K562 (cell line): Measurements from ENCODE around the gene LRCH1. TPM values are rescaled to one million over a fixed set of nuclear protein-coding genes. Genes with fewer than 3 reads are reported as not detected.
A peak's percentile ranks its signal among the peaks of the same experiment; 100 is the strongest.

Experiments used
- ATAC-seq: fragments of 200-7000 bp; cut with Tn5 transposase; 3 replicates; pipeline ENCODE4 v1.9.1; 2020; ENCODE audit warnings: moderate library complexity
- BruUV-seq: library from RNA; stranded (reverse); fragments of 400-500 nt; replicated peaks from 2 replicates; lab custom pipeline; 2021; lab: Mats Ljungman, UMichigan
- CTCF ChIA-PET: fragments of 300-600 bp; formaldehyde crosslinking; extraction: SDS; loops from one replicate; lab custom pipeline; 2021; ENCODE audit warnings: low intra/inter-chr PET ratio; lab: Yijun Ruan, JAX
- POLR2A ChIA-PET: fragments of 300-600, 350-650 bp; sonication (Branson Sonifier 250); formaldehyde crosslinking; extraction: SDS; loops from one replicate; lab custom pipeline; 2021; ENCODE audit warnings: antibody characterized with exemption, inconsistent platforms; lab: Yijun Ruan, JAX
- DNase-seq, 4 experiments: peaks; one replicate each; pipeline versions ENCODE4 v3.0.0 to v3.0.0-alpha.2; 2011 to 2018; ENCODE audit warnings: low spot score in 3 of 4, mixed read lengths in 3 of 4; ENCODE audit errors: extremely low read depth in 1 of 4
- FAIRE-seq: peaks from 2 replicates; lab custom pipeline; 2011; peaks lifted over from hg19 to GRCh38; lab: Jason Lieb, UNC
- H2AFZ ChIP-seq: 2 replicates; pipeline ENCODE4 v1.6.0; 2011; ENCODE audit warnings: low read depth, low read length, control low read depth, inconsistent platforms
- H3K27ac ChIP-seq: fragments of 200-600 bp; 3 replicates; pipeline ENCODE4 v1.8.0; 2011; ENCODE audit warnings: low read depth, mild to moderate bottlenecking, control low read depth, inconsistent platforms, low read length, moderate library complexity, mixed read lengths; ENCODE audit errors: extremely low read depth
- H3K27me3 ChIP-seq, 2 experiments: fragments of 300-600 bp in 1 of 2; 2 replicates in 1 of 2; 3 replicates in 1 of 2; pipeline versions ENCODE4 v1.6.0 to v1.8.0; 2011; ENCODE audit warnings: inconsistent platforms in 2 of 2, low read length in 2 of 2, mild to moderate bottlenecking in 1 of 2, mixed read lengths in 1 of 2, moderate library complexity in 1 of 2; ENCODE audit not compliant: control insufficient read depth in 2 of 2, insufficient read depth in 2 of 2
- H3K36me3 ChIP-seq: fragments of 300-600 bp; 3 replicates; pipeline ENCODE4 v1.8.0; 2011; ENCODE audit warnings: mild to moderate bottlenecking, low read length, inconsistent platforms; ENCODE audit not compliant: control insufficient read depth, insufficient read depth
- H3K4me1 ChIP-seq, 2 experiments: fragments of 200-600 bp in 1 of 2; replicated peaks in 1 of 2; 2 replicates in 1 of 2; 3 replicates in 1 of 2; pipeline versions ENCODE4 v1.5.1 to v1.8.0; 2011; ENCODE audit warnings: inconsistent platforms in 2 of 2, low read length in 2 of 2, mild to moderate bottlenecking in 1 of 2, mixed read lengths in 1 of 2, moderate library complexity in 1 of 2; ENCODE audit not compliant: control insufficient read depth in 2 of 2, insufficient read depth in 2 of 2
- H3K4me2 ChIP-seq: 2 replicates; pipeline ENCODE4 v1.6.1; 2011; ENCODE audit warnings: low read length, control low read depth, inconsistent platforms, mixed read lengths; ENCODE audit not compliant: insufficient read depth
- H3K4me3 ChIP-seq: fragments of 200-600 bp; sonication (generic), shearing (Covaris generic); 2 replicates; pipeline ENCODE4 v1.5.1; 2016; ENCODE audit warnings: control low read depth, inconsistent platforms
- H3K79me2 ChIP-seq: fragments of 200-600 bp; 3 replicates; pipeline ENCODE4 v1.8.0; 2011; ENCODE audit warnings: low read length, inconsistent platforms; ENCODE audit not compliant: control insufficient read depth, insufficient read depth
- H3K9ac ChIP-seq, 2 experiments: 2 replicates each; pipeline versions ENCODE4 v1.6.0 to v1.6.1; 2011; ENCODE audit warnings: low read depth in 2 of 2, low read length in 2 of 2, control low read depth in 1 of 2, inconsistent platforms in 1 of 2, mild to moderate bottlenecking in 1 of 2, mixed read lengths in 1 of 2; ENCODE audit not compliant: insufficient read depth in 1 of 2
- H3K9me1 ChIP-seq: one replicate; pipeline ENCODE4 v1.6.0; 2011; ENCODE audit warnings: inconsistent platforms, mild to moderate bottlenecking, low read length, moderate library complexity; ENCODE audit not compliant: control insufficient read depth, insufficient read depth
- H3K9me3 ChIP-seq: replicated peaks from 2 replicates; pipeline ENCODE4 v1.5.1; 2011; ENCODE audit warnings: low read depth, low read length, inconsistent platforms; ENCODE audit not compliant: control insufficient read depth, insufficient read depth
- H4K20me1 ChIP-seq: replicated peaks from 2 replicates; pipeline ENCODE4 v1.6.1; 2011; ENCODE audit warnings: low read length, inconsistent platforms, mixed read lengths; ENCODE audit not compliant: control insufficient read depth, insufficient read depth
- CBFA2T3 ChIP-seq: fragments of 450-650 bp; IDR thresholded peaks from 2 replicates; pipeline ENCODE4 v1.6.1; 2017
- FOXK2 ChIP-seq, 2 experiments: fragments of 450-650 bp; IDR thresholded peaks in 1 of 2; conservative IDR thresholded peaks in 1 of 2; 2 replicates each; pipeline ENCODE4 v1.6.1; 2016; ENCODE audit warnings: low read depth in 2 of 2, mild to moderate bottlenecking in 1 of 2
- GTF2F1 ChIP-seq: IDR thresholded peaks from 2 replicates; pipeline ENCODE4 v1.6.1; 2011; ENCODE audit warnings: low read depth, low read length, improper control_type of control experiment
- ID3 ChIP-seq, 2 experiments: fragments of 250-450 bp in 1 of 2; fragments of 450-650 bp in 1 of 2; sonication (Bioruptor Pico) in 1 of 2; IDR thresholded peaks; 2 replicates each; pipeline versions ENCODE4 v1.6.1 to v1.8.0; 2016 to 2021; ENCODE audit warnings: mild to moderate bottlenecking in 2 of 2, moderate library complexity in 2 of 2, missing compliant biosample characterization in 1 of 2, missing genetic modification characterization in 1 of 2
- MNT ChIP-seq, 2 experiments: fragments of 450-650 bp; conservative IDR thresholded peaks; 2 replicates each; pipeline ENCODE4 v1.6.1; 2017; ENCODE audit warnings: mild to moderate bottlenecking in 2 of 2, moderate library complexity in 2 of 2
- RREB1 ChIP-seq: fragments of 250-450 bp; sonication (Bioruptor Pico); IDR thresholded peaks from 2 replicates; pipeline ENCODE4 v1.4.0; 2020
- SFPQ ChIP-seq: fragments of 200-400 bp; formaldehyde crosslinking; IDR thresholded peaks from 2 replicates; pipeline ENCODE4 v1.6.1; 2017; ENCODE audit warnings: mild to moderate bottlenecking, low read depth, low read length, moderate library complexity
- TAL1 ChIP-seq: fragments of 450-650 bp; IDR thresholded peaks from 2 replicates; pipeline ENCODE4 v1.6.1; 2016; ENCODE audit warnings: mild to moderate bottlenecking
- ZNF12 ChIP-seq: sonication (generic); formaldehyde crosslinking; IDR thresholded peaks from 2 replicates; pipeline ENCODE4 v1.4.0; 2020; ENCODE audit warnings: mild to moderate bottlenecking, missing genetic modification reagents
- WGBS: fragments of 100-300 bp; shearing (Covaris generic); methylation state at CpG from one replicate; pipeline ENCODE4 v1.1.6; 2016; ENCODE audit warnings: low coverage, mixed read lengths; ENCODE audit not compliant: insufficient coverage; ENCODE audit errors: missing lambda C conversion rate; 5-methylcytosine and 5-hydroxymethylcytosine counted together
- in situ Hi-C: fragments of 300-500 bp; cut with MboI; formaldehyde crosslinking; loops from 4 replicates; pipeline ENCODE4 v1.15.0; 2018; ENCODE audit warnings: inconsistent platforms, mixed read lengths
- intact Hi-C: fragments of 100-400 bp; cut with micrococcal nuclease; formaldehyde crosslinking; loops from 2 replicates; pipeline ENCODE4 v1.14.2; 2022
- polyA plus RNA-seq, 8 experiments: library from polyadenylated mRNA; depleted of rRNA in 4 of 8; stranded (reverse) in 5 of 8; unstranded in 3 of 8; fragments of >200 nt; fragmentation: Nextera tagmentation in 2 of 8; fragmentation: Illumina TruSeq in 1 of 8; extraction: Ambion mirVana in 2 of 8; extraction: Trizol in 1 of 8; gene quantifications; 2 replicates each; pipeline versions ENCODE4 v1.2.1 to v1.2.3, GENCODE V29; 2011 to 2014; ENCODE audit warnings: inconsistent platforms in 1 of 8, missing spikeins in 1 of 8
- total RNA-seq, 7 experiments: library from RNA; depleted of rRNA in 6 of 7; stranded (reverse); fragments of >200 nt in 6 of 7; fragmentation: Illumina TruSeq in 2 of 7; extraction: Trizol in 2 of 7; gene quantifications; 2 replicates each; pipeline versions ENCODE4 v1.2.1 to v1.2.3, GENCODE V29; 2011 to 2021; ENCODE audit warnings: low replicate concordance in 1 of 7

LRCH1 gene
- total and polyA plus RNA-seq, 9 of the 15 experiments (the other 6 are each of a cell fraction or from before 2014, with no cell fraction given), result 1.1 to 6.8 (median 3.7) TPM

GRCh38 chr13:46629811-46630413 lies 76.9 kb downstream of the LRCH1 start:
- CTCF ChIA-PET, result no interaction called here
- H4K20me1 ChIP-seq, result peaks cover 7% of the 10 kb centered on the region; the same call in 1 of the 2 replicates
- H3K9me3 ChIP-seq, result no peaks in the 10 kb centered on the region
- H3K4me1 ChIP-seq, result peaks cover 0 to 5% of the 10 kb centered on the region in 2 experiments; a peak in 2 of 5 replicates
- ATAC-seq (no peak), DNase-seq (no peak), FAIRE-seq (no peak)
- H3K27me3 ChIP-seq, result no peaks in the 10 kb centered on the region
- POLR2A ChIA-PET, result interaction anchor here (0.6 to 1.3 kb wide), 3 partner anchors 11 to 67 kb away, joined by 3 read pairs; no protein-coding TSS in a partner anchor
- in situ Hi-C loops, result no loop called here
- intact Hi-C loops, result no loop called here
- WGBS, result 18% methylated on average over 1 of the region's 1 CpG
- no peaks in the 10 kb centered on the region for H3K36me3 ChIP-seq
- peaks cover 5% of the 10 kb centered on the region; the same call in 2 of the 3 replicates for H3K79me2 ChIP-seq
- H3K4me2 ChIP-seq, result no peak overlapping the region
- H2AFZ ChIP-seq, result no peak overlapping the region
- BruUV-seq, result no TSS peak
- TF ChIP-seq SFPQ, result no peak
- TF ChIP-seq ID3 (CRISPR knock-in tag; IDR thresholded peaks at IDR 0.05), result no peak
- no peak for TF ChIP-seq ID3 (tag; IDR thresholded peaks at IDR 0.05)
- TF ChIP-seq FOXK2 (conservative IDR thresholded peaks at IDR 0.05 in 1 of 2, IDR thresholded peaks at IDR 0.05 in 1 of 2; ENCODE audit: low read depth in 2 of 2), result no peak
- TF ChIP-seq MNT (conservative IDR thresholded peaks at IDR 0.05), result no peak
- TF ChIP-seq CBFA2T3, result peak; percentile 35; the same call in 1 of the 2 replicates
- TF ChIP-seq TAL1, result 0 out of 2 replicates have a peak, but pooled peaks have one; percentile 8
- no peak for TF ChIP-seq GTF2F1
- TF ChIP-seq ZNF12 (CRISPR knock-in tag), result no peak
- no peak for TF ChIP-seq RREB1 (CRISPR knock-in tag)
- no peak overlapping the region for H3K9ac ChIP-seq
- no peak overlapping the region for H3K4me3 ChIP-seq
- no peaks in the 10 kb centered on the region for H3K9me1 ChIP-seq
- no peak overlapping the region for H3K27ac ChIP-seq
